Karpas-422 (cell line): ENCODE data around the gene LGALS9. TPM values are rescaled to one million over a fixed set of nuclear protein-coding genes. Genes with fewer than 3 reads are reported as not detected.
"Not testable (repeated sequence)": the region's sequence is repeated elsewhere in the genome, so short reads cannot be mapped to it uniquely, and the experiment has no call there.

ENCODE experiments used
- DNase-seq: peaks from one replicate; pipeline ENCODE4 v3.0.0-alpha.2; 2015
- H2AFZ ChIP-seq: fragments of 200-600 bp; sonication (generic); 2 replicates; pipeline ENCODE4 v1.6.1; 2014; ENCODE audit warnings: antibody characterized with exemption, low read length, mixed read lengths
- H3K27ac ChIP-seq: fragments of 200-600 bp; sonication (generic); 2 replicates; pipeline ENCODE4 v1.5.1; 2014; ENCODE audit warnings: mild to moderate bottlenecking, low read length, moderate library complexity
- H3K27me3 ChIP-seq: fragments of 200-600 bp; sonication (generic); 2 replicates; pipeline ENCODE4 v1.6.1; 2014; ENCODE audit warnings: low read length, mixed read lengths
- H3K36me3 ChIP-seq: fragments of 200-600 bp; sonication (generic); 2 replicates; pipeline ENCODE4 v1.6.1; 2014; ENCODE audit warnings: low read length, mixed read lengths; ENCODE audit not compliant: insufficient read depth
- H3K4me1 ChIP-seq: fragments of 200-600 bp; sonication (generic); 2 replicates; pipeline ENCODE4 v1.6.1; 2014; ENCODE audit warnings: mild to moderate bottlenecking, low read length, mixed read lengths
- H3K4me2 ChIP-seq: fragments of 200-600 bp; sonication (generic); 2 replicates; pipeline ENCODE4 v1.6.1; 2014; ENCODE audit warnings: low read length, low read depth, mild to moderate bottlenecking; ENCODE audit not compliant: poor library complexity, severe bottlenecking
- H3K4me3 ChIP-seq: fragments of 200-600 bp; sonication (generic); 2 replicates; pipeline ENCODE4 v1.5.1; 2014; ENCODE audit warnings: mild to moderate bottlenecking, antibody characterized with exemption, low read length, mixed read lengths
- H3K79me2 ChIP-seq: fragments of 200-600 bp; sonication (generic); 2 replicates; pipeline ENCODE4 v1.6.1; 2014; ENCODE audit warnings: mild to moderate bottlenecking, low read length, mixed read lengths
- H3K9ac ChIP-seq: fragments of 200-600 bp; sonication (generic); 2 replicates; pipeline ENCODE4 v1.6.0; 2014; ENCODE audit warnings: low read length
- H3K9me2 ChIP-seq: fragments of 200-600 bp; sonication (generic), shearing (Covaris generic); replicated peaks from 2 replicates; pipeline ENCODE4 v1.6.0; 2014; ENCODE audit warnings: mild to moderate bottlenecking, low read length, moderate library complexity; ENCODE audit not compliant: insufficient read depth
- H3K9me3 ChIP-seq: fragments of 300-700, 200-600 bp; sonication (generic); 2 replicates; pipeline ENCODE4 v1.6.1; 2014; ENCODE audit warnings: low read length, mixed read lengths
- H4K20me1 ChIP-seq: fragments of 200-600 bp; sonication (generic); 2 replicates; pipeline ENCODE4 v1.6.1; 2014; ENCODE audit warnings: mild to moderate bottlenecking, antibody characterized with exemption, low read length, low read depth; ENCODE audit not compliant: insufficient read depth
- total RNA-seq: library from RNA; depleted of rRNA; stranded (reverse); fragments of >200 nt; shearing (Covaris generic); gene quantifications from 2 replicates; pipeline ENCODE4 v1.2.3, GENCODE V29; 2014; ENCODE audit warnings: low replicate concordance

The LGALS9 gene
- total RNA-seq, 1 experiment from 2014 or later, result 5.4 TPM

- Histone ChIP-seq H3K27ac (no peak overlapping the region), H3K9me3 (no peaks in the 10 kb centered on the region), H3K4me3 (no peak overlapping the region), H3K27me3 (no peaks in the 10 kb centered on the region), H3K4me1 (peaks cover 10% of the 10 kb centered on the region), H3K79me2 (no peaks in the 10 kb centered on the region), H3K9ac (no peak overlapping the region), H4K20me1 (no peaks in the 10 kb centered on the region), H3K36me3 (no peaks in the 10 kb centered on the region), H2AFZ (no peak overlapping the region), H3K4me2 (peak overlapping the region; percentile 32), H3K9me2 (no peaks in the 10 kb centered on the region)
- no peak for DNase-seq
These were observed 3.8 kb downstream of the LGALS9 start for GRCh38 chr17:27634776-27635175.

- no peaks in the 10 kb centered on the region for H3K9me2 ChIP-seq
- H3K4me1 ChIP-seq, result peaks cover 10% of the 10 kb centered on the region
- H3K36me3 ChIP-seq, result no peaks in the 10 kb centered on the region
- peak; percentile 82 for DNase-seq
- no peaks in the 10 kb centered on the region for H3K79me2 ChIP-seq
- H3K27ac ChIP-seq, result no peak overlapping the region
- peak overlapping the region; percentile 32 for H3K4me2 ChIP-seq
- peak overlapping the region; percentile 64; the same call in 1 of the 2 replicates for H2AFZ ChIP-seq
- H3K9me3 ChIP-seq, result no peaks in the 10 kb centered on the region
- H3K4me3 ChIP-seq, result no peak overlapping the region
- 0 out of 2 replicates have a peak overlapping the region, but pooled peaks have one; percentile 15 for H3K9ac ChIP-seq
- H4K20me1 ChIP-seq, result no peaks in the 10 kb centered on the region
- no peaks in the 10 kb centered on the region for H3K27me3 ChIP-seq
These were observed 4.4 kb downstream of the LGALS9 start for GRCh38 chr17:27635275-27635823.

GRCh38 chr17:27636005-27636520 is 5.1 kb downstream of the LGALS9 start:
- H2AFZ ChIP-seq, result peak overlapping the region; percentile 64; the same call in 1 of the 2 replicates
- not testable (repeated sequence) for H3K36me3 ChIP-seq, H3K4me3 ChIP-seq, H3K27ac ChIP-seq, DNase-seq, H4K20me1 ChIP-seq, H3K27me3 ChIP-seq, H3K9me2 ChIP-seq, H3K9me3 ChIP-seq, H3K79me2 ChIP-seq
- 0 out of 2 replicates have a peak overlapping the region, but pooled peaks have one; percentile 15 for H3K9ac ChIP-seq
- H3K4me1 ChIP-seq, result peaks cover 10% of the 10 kb centered on the region
- H3K4me2 ChIP-seq, result peak overlapping the region; percentile 32

- H3K9me2 ChIP-seq, H3K9ac ChIP-seq, H4K20me1 ChIP-seq, DNase-seq, H3K79me2 ChIP-seq, H3K4me3 ChIP-seq, H3K27me3 ChIP-seq, H3K36me3 ChIP-seq, H2AFZ ChIP-seq, H3K27ac ChIP-seq, H3K9me3 ChIP-seq, H3K4me2 ChIP-seq: not testable (repeated sequence)
- peaks cover 10% of the 10 kb centered on the region for H3K4me1 ChIP-seq
These were observed 6.8 kb downstream of the LGALS9 start for GRCh38 chr17:27637818-27638217.

GRCh38 chr17:27638415-27638914 is 7.5 kb downstream of the LGALS9 start:
- H3K9me2 ChIP-seq, H4K20me1 ChIP-seq, H3K9ac ChIP-seq, H3K9me3 ChIP-seq, H3K4me3 ChIP-seq, H3K79me2 ChIP-seq, H3K27me3 ChIP-seq, H3K36me3 ChIP-seq, H3K4me2 ChIP-seq, DNase-seq, H2AFZ ChIP-seq, H3K27ac ChIP-seq: not testable (repeated sequence)
- peaks cover 10% of the 10 kb centered on the region for H3K4me1 ChIP-seq

- H3K9ac ChIP-seq, result no peak overlapping the region
- H3K4me1 ChIP-seq, result peaks cover 1% of the 10 kb centered on the region
- H3K27ac ChIP-seq, result no peak overlapping the region
- no peaks in the 10 kb centered on the region for H3K36me3 ChIP-seq
- no peak for DNase-seq
- no peak overlapping the region for H3K4me2 ChIP-seq
- H3K79me2 ChIP-seq, result no peaks in the 10 kb centered on the region
- H3K4me3 ChIP-seq, result no peak overlapping the region
- H2AFZ ChIP-seq, result no peak overlapping the region
- H3K27me3 ChIP-seq, result no peaks in the 10 kb centered on the region
- H4K20me1 ChIP-seq, result no peaks in the 10 kb centered on the region
- no peaks in the 10 kb centered on the region for H3K9me2 ChIP-seq
- H3K9me3 ChIP-seq, result no peaks in the 10 kb centered on the region
These were observed 9.8 kb downstream of the LGALS9 start for GRCh38 chr17:27640790-27641189.

GRCh38 chr17:27644586-27644985 is 13.6 kb downstream of the LGALS9 start:
- Histone ChIP-seq H3K27me3 (no peaks in the 10 kb centered on the region), H3K9me2 (no peaks in the 10 kb centered on the region), H2AFZ (no peak overlapping the region), H3K36me3 (no peaks in the 10 kb centered on the region), H3K4me1 (no peaks in the 10 kb centered on the region), H3K27ac (no peak overlapping the region), H4K20me1 (no peaks in the 10 kb centered on the region), H3K79me2 (no peaks in the 10 kb centered on the region), H3K4me2 (no peak overlapping the region), H3K9me3 (no peaks in the 10 kb centered on the region), H3K9ac (no peak overlapping the region), H3K4me3 (no peak overlapping the region)
- DNase-seq, result no peak

GRCh38 chr17:27645621-27646020 is 14.6 kb downstream of the LGALS9 start:
- not testable (repeated sequence) for H3K9me2 ChIP-seq, H2AFZ ChIP-seq, H3K9ac ChIP-seq, H3K4me1 ChIP-seq, H4K20me1 ChIP-seq, H3K79me2 ChIP-seq, H3K27ac ChIP-seq, H3K4me3 ChIP-seq, H3K9me3 ChIP-seq, DNase-seq, H3K36me3 ChIP-seq, H3K27me3 ChIP-seq, H3K4me2 ChIP-seq
